ENCODE results near the gene BNC2. TPM values are rescaled to one million over a fixed set of nuclear protein-coding genes. Genes with fewer than 3 reads are reported as not detected.

Gene BNC2
- total and polyA plus RNA-seq, 2 of the 4 experiments (the other 2 are of a cell fraction) = 15.5 to 45.2 TPM

DNA sequence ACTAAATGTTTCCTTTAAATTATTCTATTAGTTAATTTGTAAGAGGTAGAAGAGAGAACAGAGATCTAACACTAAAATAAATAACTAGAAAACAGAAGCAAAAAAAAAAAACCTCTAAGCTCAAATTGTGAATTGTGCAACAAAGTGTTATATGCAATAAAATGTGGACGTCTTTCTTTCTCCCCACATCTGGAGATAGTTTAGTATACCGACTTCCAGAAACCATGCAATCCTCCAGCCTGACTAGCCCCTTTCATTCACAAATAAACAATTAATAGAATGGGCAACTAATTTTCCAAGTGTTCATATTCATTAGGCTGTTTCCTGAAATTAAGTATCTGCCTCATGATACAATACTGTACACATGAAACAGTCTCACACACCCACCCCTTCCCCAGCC, 258.5 kb downstream of the BNC2 start:
- intact Hi-C loops (cut with micrococcal nuclease) (no loop called here), in situ Hi-C loops (cut with MboI; ENCODE audit: low sequenced_read_pairs) (no loop called here), dilution Hi-C loops (cut with HindIII; ENCODE audit: low sequenced_read_pairs, unreplicated experiment) (no loop called here)
- CTCF ChIA-PET = interaction anchor here (1.2 kb wide), 1 partner anchor 14 kb away, joined by 3 read pairs; no protein-coding TSS in a partner anchor
- Histone ChIP-seq H3K4ac (ENCODE audit: low read depth, low read length) (no peak overlapping the region), H3K27me3 (ENCODE audit: control insufficient read depth, insufficient read depth, low read length) (no peaks in the 10 kb centered on the region), H2BK20ac (ENCODE audit: low read depth, low read length) (no peak overlapping the region), H3K9ac (ENCODE audit: low read depth, low read length) (no peak overlapping the region), H4K5ac (ENCODE audit: low read depth, low read length) (no peak overlapping the region), H2BK15ac (ENCODE audit: low read depth, low read length) (no peak overlapping the region), H3K18ac (ENCODE audit: low read depth, low read length) (no peak overlapping the region), H2AFZ (replicated peaks; ENCODE audit: low read length, poor library complexity) (no peak overlapping the region), H4K91ac (ENCODE audit: insufficient read depth, low read depth, low read length) (no peak overlapping the region), H3K14ac (replicated peaks; ENCODE audit: low read depth, low read length) (no peak overlapping the region), H3K4me3 (ENCODE audit: insufficient read depth, low read depth, low read length) (no peak overlapping the region), H3K4me2 (ENCODE audit: low read depth, low read length) (no peak overlapping the region), H3K36me3 (ENCODE audit: control insufficient read depth, insufficient read depth, low read length) (no peaks in the 10 kb centered on the region), H3K27ac (ENCODE audit: insufficient read depth, low read length) (no peak overlapping the region), H3K9me1 (ENCODE audit: insufficient read depth, low read length) (peaks cover 3% of the 10 kb centered on the region; the same call in 1 of the 2 replicates), H3K4me1 (ENCODE audit: control insufficient read depth, insufficient read depth, low read length) (peaks cover 6% of the 10 kb centered on the region), H3K79me1 (ENCODE audit: low read depth in 1 of 2, low read length in 2 of 2) (peaks cover 21 to 63% of the 10 kb centered on the region in 2 experiments; a peak in 3 of 4 replicates), H4K8ac (ENCODE audit: low read depth in 2 of 2, low read length in 2 of 2) (no peak overlapping the region), H2AK5ac (ENCODE audit: low read depth, low read length) (no peak overlapping the region), H2BK5ac (ENCODE audit: low read depth, low read length, poor library complexity, severe bottlenecking) (no peak overlapping the region), H2BK120ac (ENCODE audit: low read depth, low read length) (no peak overlapping the region), H4K20me1 (ENCODE audit: insufficient read depth, low read length) (peaks cover 5% of the 10 kb centered on the region; the same call in 1 of the 2 replicates), H3K23ac (ENCODE audit: low read depth, low read length) (no peak overlapping the region), H2AK9ac (replicated peaks; ENCODE audit: low read depth, low read length, poor library complexity) (no peak overlapping the region), H3K56ac (ENCODE audit: extremely low read depth, insufficient read depth, low read length) (no peak overlapping the region), H3K9me3 (ENCODE audit: control insufficient read depth, insufficient read depth, low read length) (no peaks in the 10 kb centered on the region)
- TF ChIP-seq RFX5 (IDR thresholded peaks at IDR 0.05; ENCODE audit: low read depth, low read length) (no peak), RCOR1 (IDR thresholded peaks at IDR 0.05; ENCODE audit: insufficient replicate concordance, low read length) (no peak), FOS (IDR thresholded peaks at IDR 0.05; ENCODE audit: low read depth, low read length) (no peak), CEBPB (IDR thresholded peaks at IDR 0.05; ENCODE audit: low read depth, low read length) (peak; percentile 84)
- ATAC-seq (ENCODE audit: low read depth) (peak; percentile 73), DNase-seq (peak; percentile 73)
- WGBS, 2 experiments (ENCODE audit: extremely low coverage in 2 of 2, insufficient read length in 1 of 2) = 40% methylated on average over 1 of the region's 2 CpGs; no CpG with 5 or more reads in 1 of the 2 experiments
- BruUV-seq (replicated peaks) = no TSS peak
- POLR2A ChIA-PET (ENCODE audit: unreplicated experiment) = interaction anchor here (0.6 kb wide), 1 partner anchor 10 kb away, joined by 3 read pairs; no protein-coding TSS in a partner anchor
